ENCODE results near the gene APOBEC3B. TPM values are rescaled to one million over a fixed set of nuclear protein-coding genes. Genes with fewer than 3 reads are reported as not detected.

Gene APOBEC3B
- total RNA-seq, 4 donors from 2014 or later, result 7.8 to 15.3 (median 10.9) TPM; not detected in 1

GRCh38 chr22:38937036-38937435, 45.1 kb upstream of the APOBEC3B start:
- 98% methylated on average over 4 of the region's 4 CpGs; no CpG with 5 or more reads in 1 of the 2 donors for WGBS, 2 donors (ENCODE audit: low coverage in 1 of 2)
- Histone ChIP-seq H3K27me3 (peaks cover 2% of the 10 kb centered on the region), H3K4me3 (no peak overlapping the region), H3K27ac (no peak overlapping the region), H3K36me3 (no peaks in the 10 kb centered on the region), H3K4me1 (peaks cover 0 to 27% (median 15%) of the 10 kb centered on the region in 4 donors), H3K9me3 (no peaks in the 10 kb centered on the region)
- in situ Hi-C loops (cut with MboI; ENCODE audit: low pct_ligation_motif_present in 1 of 4, low pct_unique_long_range_greater_than_20kb in 1 of 4, low sequenced_read_pairs in 3 of 4), result no loop called here
- no peak for DNase-seq
- intact Hi-C loops (cut with DNase I; ENCODE audit: low total_unique reads), result no loop called here
- no peak for TF ChIP-seq EP300 (IDR thresholded peaks at IDR 0.05; ENCODE audit: low read depth)

- Histone ChIP-seq H3K4me1 (peaks cover 0 to 27% (median 15%) of the 10 kb centered on the region in 4 donors), H3K9me3 (no peaks in the 10 kb centered on the region), H3K27ac (no peak overlapping the region), H3K27me3 (peaks cover 2% of the 10 kb centered on the region), H3K4me3 (no peak overlapping the region), H3K36me3 (no peaks in the 10 kb centered on the region)
- in situ Hi-C loops (cut with MboI; ENCODE audit: low pct_ligation_motif_present in 1 of 4, low pct_unique_long_range_greater_than_20kb in 1 of 4, low sequenced_read_pairs in 3 of 4), result no loop called here
- TF ChIP-seq POLR2A (IDR thresholded peaks at IDR 0.05), result no peak
- no peak for TF ChIP-seq POLR2AphosphoS5 (IDR thresholded peaks at IDR 0.05)
- no peak for TF ChIP-seq EP300 (IDR thresholded peaks at IDR 0.05; ENCODE audit: low read depth)
- TF ChIP-seq, protein P1, sequence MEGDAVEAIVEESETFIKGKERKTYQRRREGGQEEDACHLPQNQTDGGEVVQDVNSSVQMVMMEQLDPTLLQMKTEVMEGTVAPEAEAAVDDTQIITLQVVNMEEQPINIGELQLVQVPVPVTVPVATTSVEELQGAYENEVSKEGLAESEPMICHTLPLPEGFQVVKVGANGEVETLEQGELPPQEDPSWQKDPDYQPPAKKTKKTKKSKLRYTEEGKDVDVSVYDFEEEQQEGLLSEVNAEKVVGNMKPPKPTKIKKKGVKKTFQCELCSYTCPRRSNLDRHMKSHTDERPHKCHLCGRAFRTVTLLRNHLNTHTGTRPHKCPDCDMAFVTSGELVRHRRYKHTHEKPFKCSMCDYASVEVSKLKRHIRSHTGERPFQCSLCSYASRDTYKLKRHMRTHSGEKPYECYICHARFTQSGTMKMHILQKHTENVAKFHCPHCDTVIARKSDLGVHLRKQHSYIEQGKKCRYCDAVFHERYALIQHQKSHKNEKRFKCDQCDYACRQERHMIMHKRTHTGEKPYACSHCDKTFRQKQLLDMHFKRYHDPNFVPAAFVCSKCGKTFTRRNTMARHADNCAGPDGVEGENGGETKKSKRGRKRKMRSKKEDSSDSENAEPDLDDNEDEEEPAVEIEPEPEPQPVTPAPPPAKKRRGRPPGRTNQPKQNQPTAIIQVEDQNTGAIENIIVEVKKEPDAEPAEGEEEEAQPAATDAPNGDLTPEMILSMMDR (IDR thresholded peaks at IDR 0.05), result no peak
- 83 to 94% methylated on average over 5 to 12 of the region's 12 CpGs for WGBS, 2 donors (ENCODE audit: low coverage in 1 of 2)
- DNase-seq, result no peak
- intact Hi-C loops (cut with DNase I; ENCODE audit: low total_unique reads), result no loop called here
Observed at GRCh38 chr22:38937541-38937940, 44.6 kb upstream of the APOBEC3B start.

- Histone ChIP-seq H3K4me3 (no peak overlapping the region), H3K27ac (no peak overlapping the region), H3K27me3 (peaks cover 2% of the 10 kb centered on the region), H3K36me3 (no peaks in the 10 kb centered on the region), H3K4me1 (peaks cover 0 to 27% (median 15%) of the 10 kb centered on the region in 4 donors), H3K9me3 (no peaks in the 10 kb centered on the region)
- TF ChIP-seq POLR2A (IDR thresholded peaks at IDR 0.05) (no peak), POLR2AphosphoS5 (IDR thresholded peaks at IDR 0.05) (no peak), EP300 (IDR thresholded peaks at IDR 0.05; ENCODE audit: low read depth) (no peak)
- TF ChIP-seq, protein P1 (IDR thresholded peaks at IDR 0.05), result no peak
- intact Hi-C loops (cut with DNase I; ENCODE audit: low total_unique reads) (no loop called here), in situ Hi-C loops (cut with MboI; ENCODE audit: low pct_ligation_motif_present in 1 of 4, low pct_unique_long_range_greater_than_20kb in 1 of 4, low sequenced_read_pairs in 3 of 4) (no loop called here)
- 87 to 89% methylated on average over 8 to 11 of the region's 11 CpGs for WGBS, 2 donors (ENCODE audit: low coverage in 1 of 2)
- DNase-seq, result no peak
Observed at GRCh38 chr22:38938221-38938620, 43.9 kb upstream of the APOBEC3B start.

DNA sequence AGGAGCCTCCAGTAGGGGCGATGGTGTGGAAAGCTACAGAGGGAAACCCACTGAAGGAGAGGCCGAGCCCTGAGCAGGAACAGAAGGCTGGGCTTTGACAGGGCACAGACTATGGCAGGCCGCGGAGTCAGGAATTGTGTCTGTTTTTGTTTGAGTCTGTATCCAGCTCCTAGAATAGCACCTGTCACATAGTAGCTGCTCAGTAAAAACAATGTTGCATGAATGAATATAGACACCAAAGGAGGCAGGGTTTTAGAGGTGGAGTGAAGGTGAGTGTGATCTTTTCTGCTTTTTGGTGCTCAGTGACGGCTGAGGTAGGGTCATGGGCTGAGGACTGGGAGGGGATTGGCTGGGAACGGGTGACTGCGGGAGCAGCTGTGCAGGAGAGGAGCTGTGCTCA, 43.2 kb upstream of the APOBEC3B start:
- peaks cover 2% of the 10 kb centered on the region for H3K27me3 ChIP-seq
- H3K36me3 ChIP-seq, result no peaks in the 10 kb centered on the region
- in situ Hi-C loops (cut with MboI; ENCODE audit: low pct_ligation_motif_present in 1 of 4, low pct_unique_long_range_greater_than_20kb in 1 of 4, low sequenced_read_pairs in 3 of 4), result no loop called here
- H3K4me1 ChIP-seq, result peaks cover 0 to 28% (median 13%) of the 10 kb centered on the region in 4 donors
- no peak for TF ChIP-seq POLR2AphosphoS5 (IDR thresholded peaks at IDR 0.05)
- TF ChIP-seq, protein P1 (IDR thresholded peaks at IDR 0.05), result no peak
- no peak for TF ChIP-seq POLR2A (IDR thresholded peaks at IDR 0.05)
- TF ChIP-seq EP300 (IDR thresholded peaks at IDR 0.05; ENCODE audit: low read depth), result no peak
- DNase-seq, result no peak
- intact Hi-C loops (cut with DNase I; ENCODE audit: low total_unique reads), result no loop called here
- no peak overlapping the region for H3K4me3 ChIP-seq
- WGBS, 2 donors (ENCODE audit: low coverage in 1 of 2), result 50 to 84% methylated on average over 2 to 7 of the region's 7 CpGs
- no peak overlapping the region for H3K27ac ChIP-seq
- no peaks in the 10 kb centered on the region for H3K9me3 ChIP-seq

GRCh38 chr22:38940811-38941384, 41.2 kb upstream of the APOBEC3B start:
- Histone ChIP-seq H3K27me3 (peaks cover 15% of the 10 kb centered on the region), H3K4me1 (peaks cover 0 to 12% (median 0%) of the 10 kb centered on the region in 4 donors), H3K27ac (no peak overlapping the region), H3K4me3 (no peak overlapping the region), H3K36me3 (no peaks in the 10 kb centered on the region), H3K9me3 (no peaks in the 10 kb centered on the region)
- no peak for TF ChIP-seq EP300 (IDR thresholded peaks at IDR 0.05; ENCODE audit: low read depth)
- TF ChIP-seq, protein P1 (IDR thresholded peaks at IDR 0.05), result no peak
- no peak for TF ChIP-seq POLR2A (IDR thresholded peaks at IDR 0.05)
- no peak for TF ChIP-seq POLR2AphosphoS5 (IDR thresholded peaks at IDR 0.05)
- in situ Hi-C loops (cut with MboI; ENCODE audit: low pct_ligation_motif_present in 1 of 4, low pct_unique_long_range_greater_than_20kb in 1 of 4, low sequenced_read_pairs in 3 of 4), result no loop called here
- intact Hi-C loops (cut with DNase I; ENCODE audit: low total_unique reads), result no loop called here
- DNase-seq, result no peak
- WGBS, 2 donors (ENCODE audit: low coverage in 1 of 2), result 83 to 100% methylated on average over 1 to 6 of the region's 6 CpGs
